ENCODE data around the gene PDXDC1. TPM values are rescaled to one million over a fixed set of nuclear protein-coding genes. Genes with fewer than 3 reads are reported as not detected.
"Not testable (repeated sequence)": the region's sequence is repeated elsewhere in the genome, so short reads cannot be mapped to it uniquely, and the experiment has no call there.

PDXDC1 gene
- total and polyA plus RNA-seq, 12 donors, result 24.9 to 88.5 (median 69.4) TPM

DNA sequence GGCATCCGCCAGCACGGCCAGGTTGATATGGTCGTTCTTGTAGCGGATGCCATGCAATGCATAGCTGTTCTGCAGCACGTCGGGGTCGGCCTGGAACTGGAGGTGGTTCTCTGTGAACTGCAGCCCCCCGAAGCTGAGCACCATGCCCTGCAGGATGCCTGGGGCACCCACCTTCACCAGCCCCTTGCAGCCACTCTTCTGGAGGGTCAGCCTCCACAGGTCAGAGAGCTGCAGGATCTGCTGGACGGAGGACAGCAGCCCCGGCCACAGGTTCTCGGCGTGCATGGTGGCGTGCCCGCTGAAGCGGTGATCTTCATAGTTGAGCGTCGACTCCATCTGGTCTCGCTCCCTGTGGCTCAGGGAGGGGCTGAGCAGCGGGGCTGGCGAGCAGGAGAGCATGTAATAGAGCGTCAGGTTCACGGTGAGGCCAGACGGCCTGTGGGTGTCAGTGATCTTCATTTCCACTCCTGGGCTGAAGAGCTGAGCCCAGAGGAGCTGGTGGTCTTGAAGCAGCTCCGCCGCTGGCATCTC lies 13.9 kb downstream of the PDXDC1 start:
- H3K4me1 ChIP-seq; H3K4me3 ChIP-seq; DNase-seq; H3K27ac ChIP-seq; H3K27me3 ChIP-seq; intact Hi-C loops (cut with DNase I); H3K9me3 ChIP-seq: not testable (repeated sequence)
- ATAC-seq, result peak in 7 of 8 donors; percentile 7 to 48 (median 27)
- peaks cover 0 to 44% (median 17%) of the 10 kb centered on the region in 9 donors for H3K36me3 ChIP-seq
- WGBS, 2 donors, result 94 to 96% methylated on average over 25 of the region's 25 CpGs

DNA sequence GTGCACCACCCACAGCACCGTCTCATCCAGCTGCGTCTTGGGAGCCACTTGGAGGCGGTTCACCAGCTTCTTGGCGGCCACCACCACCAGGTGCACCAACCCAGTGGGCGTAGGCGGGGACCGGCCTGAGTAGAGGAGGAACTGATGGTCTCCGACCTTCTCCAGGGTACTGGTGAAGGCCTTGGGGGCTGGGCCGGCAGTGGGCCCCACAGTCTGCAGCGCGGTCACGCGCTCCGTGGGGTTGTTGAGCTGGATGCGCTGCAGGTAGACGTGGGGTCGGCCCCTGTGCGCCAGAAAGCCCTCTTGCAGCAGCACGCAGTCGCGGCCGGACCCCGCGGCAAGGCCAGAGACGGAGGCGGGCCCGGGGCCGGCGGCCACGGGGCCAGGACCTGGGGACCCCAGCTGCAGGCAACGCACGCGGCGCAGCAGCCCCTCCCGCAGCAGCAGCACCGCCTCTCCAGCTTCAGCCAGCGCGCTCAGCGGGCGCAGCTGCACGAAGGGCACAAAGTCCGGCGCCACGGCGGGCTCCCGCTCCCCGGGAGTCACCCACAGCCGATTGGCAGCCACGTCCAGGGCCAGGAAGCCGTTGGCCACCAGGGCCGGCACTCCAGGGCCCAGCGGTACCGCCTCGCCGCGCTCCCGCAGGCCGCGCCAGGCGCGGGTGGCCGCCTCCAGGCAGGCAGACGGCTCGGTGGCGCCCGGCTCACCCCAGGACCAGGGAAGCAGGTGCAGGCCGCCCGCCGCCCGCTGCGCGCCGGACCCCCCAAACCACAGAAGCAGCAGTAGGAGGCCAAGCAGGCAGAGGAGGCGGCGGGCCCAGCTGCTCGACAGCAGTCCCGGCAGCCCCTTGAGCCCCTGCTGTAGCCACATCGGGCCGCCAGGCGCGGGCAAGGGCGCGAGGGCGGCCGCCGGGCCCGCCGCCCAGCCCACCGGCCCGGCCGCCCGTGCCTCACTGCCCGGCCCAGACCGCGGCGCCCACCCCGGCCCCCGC lies 14.8 kb downstream of the PDXDC1 start:
- DNase-seq; H3K27ac ChIP-seq; H3K4me1 ChIP-seq; H3K27me3 ChIP-seq; H3K4me3 ChIP-seq; intact Hi-C loops (cut with DNase I): not testable (repeated sequence)
- Histone ChIP-seq H3K36me3 (peaks cover 0 to 42% (median 17%) of the 10 kb centered on the region in 9 donors), H3K9me3 (peaks cover 0 to 16% (median 0%) of the 10 kb centered on the region in 11 donors)
- WGBS, 2 donors, result 59 to 76% methylated on average over 84 to 85 of the region's 98 CpGs
- peak in 7 of 8 donors; percentile 10 to 69 (median 39) for ATAC-seq

DNA sequence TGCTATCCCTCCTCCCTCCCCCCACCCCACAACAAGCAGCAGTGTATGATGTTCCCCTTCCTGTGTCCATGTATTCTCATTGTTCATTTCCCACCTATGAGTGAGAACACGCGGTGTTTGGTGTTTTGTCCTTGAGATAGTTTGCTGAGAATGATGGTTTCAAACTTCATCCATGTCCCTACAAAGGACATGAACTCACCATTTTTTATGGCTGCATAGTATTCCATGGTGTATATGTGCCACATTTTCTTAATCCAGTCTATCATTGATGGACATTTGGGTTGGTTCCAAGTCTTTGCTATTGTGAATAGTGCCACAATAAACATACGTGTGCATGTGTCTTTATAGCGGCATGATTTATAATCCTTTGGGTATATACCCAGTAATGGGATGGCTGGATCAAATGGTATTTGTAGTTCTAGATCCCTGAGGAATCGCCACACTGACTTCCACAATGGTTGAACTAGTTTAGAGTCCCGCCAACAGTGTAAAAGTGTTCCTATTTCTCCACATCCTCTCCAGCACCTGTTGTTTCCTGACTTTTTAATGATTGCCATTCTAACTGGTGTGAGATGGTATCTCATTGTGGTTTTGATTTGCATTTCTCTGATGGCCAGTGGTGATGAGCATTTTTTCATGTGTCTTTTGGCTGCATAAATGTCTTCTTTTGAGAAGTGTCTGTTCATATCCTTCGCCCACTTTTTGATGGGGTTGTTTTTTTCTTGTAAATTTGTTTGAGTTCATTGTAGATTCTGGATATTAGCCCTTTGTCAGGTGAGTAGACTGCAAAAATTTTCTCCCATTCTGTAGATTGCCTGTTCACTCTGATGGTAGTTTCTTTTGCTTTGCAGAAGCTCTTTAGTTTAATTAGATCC lies 18.7 kb downstream of the PDXDC1 start:
- WGBS, 2 donors, result 94 to 95% methylated on average over 6 of the region's 7 CpGs
- DNase-seq; H3K4me3 ChIP-seq; H3K27ac ChIP-seq; intact Hi-C loops (cut with DNase I); H3K4me1 ChIP-seq; ATAC-seq; H3K27me3 ChIP-seq: not testable (repeated sequence)
- Histone ChIP-seq H3K9me3 (peaks cover 0 to 16% (median 0%) of the 10 kb centered on the region in 11 donors), H3K36me3 (peaks cover 0 to 19% (median 10%) of the 10 kb centered on the region in 9 donors)

DNA sequence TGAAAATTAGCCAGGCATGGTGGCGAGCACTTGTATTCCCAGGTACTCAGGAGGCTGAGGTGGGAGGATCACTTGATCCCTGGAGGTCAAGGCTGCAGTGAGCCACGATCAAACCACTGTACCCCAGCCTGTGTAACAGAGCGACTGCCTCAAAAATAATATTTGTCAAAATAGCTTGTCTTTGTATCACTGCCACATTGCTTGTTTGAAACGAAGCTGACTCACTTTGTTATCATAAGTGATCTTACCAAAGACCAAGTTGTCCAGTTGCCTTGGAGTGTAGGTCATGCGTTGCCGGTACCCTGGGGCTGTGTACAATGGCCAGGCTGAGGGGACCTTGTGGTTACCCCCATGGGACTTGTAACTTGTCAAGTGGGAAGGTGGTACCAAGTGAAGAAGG lies 21.9 kb downstream of the PDXDC1 start:
- H3K27me3 ChIP-seq; H3K4me1 ChIP-seq; intact Hi-C loops (cut with DNase I); DNase-seq; H3K4me3 ChIP-seq; H3K27ac ChIP-seq: not testable (repeated sequence)
- peaks cover 0 to 16% (median 0%) of the 10 kb centered on the region in 11 donors for H3K9me3 ChIP-seq
- peaks cover 0 to 43% (median 15%) of the 10 kb centered on the region in 9 donors for H3K36me3 ChIP-seq
- 92 to 94% methylated on average over 6 of the region's 6 CpGs for WGBS, 2 donors
- ATAC-seq, result peak in 1 of 8 donors; percentile 34

DNA sequence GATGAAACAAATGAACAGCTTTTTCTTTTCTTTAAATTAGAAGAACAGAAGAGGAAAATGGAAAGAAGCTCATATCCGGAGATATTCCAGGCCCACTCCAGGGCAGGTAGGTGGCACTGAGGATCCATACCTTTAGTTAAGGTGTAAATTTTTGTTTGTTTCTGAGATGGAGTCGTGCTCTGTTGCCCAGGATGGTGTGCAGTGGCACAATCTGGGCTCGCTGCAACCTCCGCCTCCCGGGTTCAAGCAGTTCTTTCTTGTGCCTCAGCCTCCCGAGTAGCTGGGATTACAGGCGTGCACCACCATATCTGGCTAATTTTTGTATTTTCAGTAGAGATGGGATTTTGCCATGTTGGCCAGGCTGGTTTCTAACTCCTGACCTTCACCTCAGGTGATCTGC lies 23.5 kb downstream of the PDXDC1 start:
- H3K36me3 ChIP-seq, result peaks cover 0 to 56% (median 21%) of the 10 kb centered on the region in 9 donors
- ATAC-seq, result peak in 1 of 8 donors; percentile 43

DNA sequence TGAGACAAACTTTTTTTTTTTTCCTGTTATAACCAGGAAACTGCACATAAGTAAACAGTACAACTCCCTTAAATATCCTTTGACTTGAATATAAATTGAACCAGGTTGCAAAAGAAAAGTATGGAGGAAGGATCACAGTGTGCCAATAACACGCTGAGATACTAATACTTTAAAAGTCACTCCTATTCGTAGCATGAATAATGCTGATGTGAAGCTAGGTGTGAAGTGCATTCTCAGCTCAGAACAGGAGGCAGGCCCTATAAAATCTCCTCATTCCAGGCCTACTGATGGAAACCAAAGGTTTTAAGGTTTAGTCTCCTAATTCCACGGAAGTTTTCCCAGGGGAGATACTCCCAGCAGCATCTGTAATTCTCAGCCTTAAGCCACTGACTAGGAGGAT lies 25.0 kb downstream of the PDXDC1 start:
- H3K9me3 ChIP-seq; H3K4me1 ChIP-seq; H3K4me3 ChIP-seq; DNase-seq; H3K27ac ChIP-seq; intact Hi-C loops (cut with DNase I); H3K27me3 ChIP-seq: not testable (repeated sequence)
- peak in 1 of 8 donors; percentile 15 for ATAC-seq
- 78 to 84% methylated on average over 3 of the region's 3 CpGs for WGBS, 2 donors
- peaks cover 0 to 72% (median 30%) of the 10 kb centered on the region in 9 donors for H3K36me3 ChIP-seq

More for the DNA sequence above, 23.5 kb downstream of the PDXDC1 start:
- H3K9me3 ChIP-seq, result peaks cover 0 to 12% (median 0%) of the 10 kb centered on the region in 11 donors
- H3K4me3 ChIP-seq; H3K4me1 ChIP-seq; DNase-seq; intact Hi-C loops (cut with DNase I); H3K27me3 ChIP-seq; H3K27ac ChIP-seq: not testable (repeated sequence)
- 96 to 98% methylated on average over 7 of the region's 7 CpGs for WGBS, 2 donors

DNA sequence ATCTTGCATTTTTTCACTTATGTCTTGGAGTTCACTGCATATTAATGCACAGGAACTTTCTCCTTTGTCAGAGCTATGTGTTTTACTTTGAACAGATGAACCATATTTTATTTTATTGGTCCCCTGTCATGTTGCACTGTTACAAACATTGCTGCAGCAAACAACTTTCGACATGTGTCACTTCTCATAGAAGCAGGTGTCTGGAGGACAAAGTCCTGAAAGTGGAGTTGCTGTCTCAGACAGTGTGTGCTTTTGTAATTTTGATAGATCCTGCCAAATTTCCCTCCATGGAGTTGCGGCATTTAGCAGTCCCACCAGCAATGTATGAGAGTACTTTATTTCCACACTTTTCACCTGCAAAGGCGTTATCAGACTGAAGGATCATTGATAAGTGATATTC lies 27.6 kb downstream of the PDXDC1 start:
- H3K9me3 ChIP-seq; H3K4me1 ChIP-seq; H3K4me3 ChIP-seq; H3K27me3 ChIP-seq; intact Hi-C loops (cut with DNase I); H3K27ac ChIP-seq; DNase-seq: not testable (repeated sequence)
- WGBS, 2 donors, result 86 to 88% methylated on average over 1 of the region's 3 CpGs
- ATAC-seq, result peak in 1 of 8 donors; percentile 5
- H3K36me3 ChIP-seq, result peaks cover 3 to 95% (median 38%) of the 10 kb centered on the region in 9 donors

DNA sequence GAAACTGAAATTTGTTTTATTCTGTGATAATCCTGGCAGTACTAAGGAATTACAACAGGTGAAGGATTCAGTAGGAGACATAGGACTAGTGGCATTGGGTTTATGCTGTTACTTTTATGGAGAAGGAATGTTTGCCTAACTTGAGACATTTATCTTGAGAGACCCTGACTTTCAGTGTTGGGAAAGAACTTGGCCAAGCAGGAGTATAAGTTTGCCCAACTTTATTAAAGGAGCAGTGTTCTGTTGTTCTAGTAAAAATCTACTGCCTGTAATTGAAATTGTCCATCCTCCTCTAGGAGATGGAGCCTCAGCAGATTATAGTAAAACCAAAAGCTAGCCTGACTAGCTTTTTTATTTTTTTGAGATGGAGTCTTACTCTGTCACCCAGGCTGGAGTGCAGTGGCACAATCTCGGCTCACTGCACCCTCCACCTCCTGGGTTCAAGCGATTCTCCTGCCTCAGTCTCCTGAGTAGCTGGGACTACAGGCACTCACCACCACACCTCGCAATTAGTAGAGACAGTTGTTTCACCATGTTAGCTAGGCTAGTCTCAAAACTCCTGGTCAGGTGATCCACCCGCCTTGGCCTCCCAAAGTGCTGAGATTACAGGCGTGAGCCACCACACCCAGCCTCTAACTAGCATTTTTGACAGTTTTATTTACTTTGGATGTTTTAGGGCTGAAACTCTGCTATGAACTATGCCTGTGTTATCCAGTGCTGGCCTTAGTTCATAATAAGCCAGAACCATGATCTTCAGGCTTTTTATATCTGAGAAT lies 30.7 kb downstream of the PDXDC1 start:
- H3K4me1 ChIP-seq; H3K27me3 ChIP-seq; DNase-seq; H3K27ac ChIP-seq; H3K9me3 ChIP-seq; intact Hi-C loops (cut with DNase I); H3K4me3 ChIP-seq: not testable (repeated sequence)
- ATAC-seq, result peak in 5 of 8 donors; percentile 19 to 70 (median 42)
- WGBS, 2 donors, result 81 to 85% methylated on average over 5 of the region's 5 CpGs
- peaks cover 0 to 95% (median 44%) of the 10 kb centered on the region in 9 donors for H3K36me3 ChIP-seq

DNA sequence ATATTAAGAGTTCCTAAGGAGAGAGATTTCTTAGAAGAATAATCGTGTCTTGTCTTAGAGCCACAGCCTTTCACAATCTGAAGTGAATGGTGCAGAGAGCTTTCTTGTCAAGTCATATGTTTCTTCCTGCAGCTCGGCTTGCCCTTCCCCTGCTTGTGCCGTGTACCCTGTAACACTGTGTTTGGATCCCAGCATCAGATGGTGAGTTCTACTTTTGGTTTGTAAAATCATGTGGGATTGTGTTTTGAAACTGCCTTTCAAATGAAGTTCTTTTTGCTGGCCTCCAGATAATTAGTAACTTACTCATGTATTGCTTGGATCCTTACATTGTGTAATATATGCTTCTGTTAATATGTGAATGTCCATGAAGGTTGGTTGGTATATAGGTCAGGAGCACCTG lies 33.8 kb downstream of the PDXDC1 start:
- ATAC-seq; intact Hi-C loops (cut with DNase I); H3K27ac ChIP-seq; H3K9me3 ChIP-seq; H3K4me3 ChIP-seq; H3K27me3 ChIP-seq; DNase-seq; H3K4me1 ChIP-seq: not testable (repeated sequence)
- H3K36me3 ChIP-seq, result peaks cover 0 to 92% (median 35%) of the 10 kb centered on the region in 9 donors
- WGBS, 2 donors, result 90 to 93% methylated on average over 3 of the region's 3 CpGs

DNA sequence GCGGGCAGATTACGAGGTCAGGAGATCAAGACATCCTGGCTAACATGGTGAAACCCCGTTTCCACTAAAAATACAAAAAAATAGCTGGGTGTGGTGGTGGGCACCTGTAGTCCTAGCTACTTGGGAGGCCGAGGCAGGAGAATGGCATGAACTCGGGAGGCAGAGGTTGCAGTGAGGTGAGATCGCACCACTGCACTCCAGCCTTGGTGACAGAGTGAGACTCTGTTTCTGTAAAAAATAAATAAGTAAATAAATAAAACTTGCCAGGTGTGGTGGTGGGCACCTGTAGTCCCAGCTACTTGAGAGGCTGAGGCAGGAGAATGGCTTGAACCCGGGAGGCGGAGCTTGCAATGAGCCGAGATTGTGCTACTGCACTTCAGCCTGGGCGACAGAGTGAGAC lies 38.1 kb downstream of the PDXDC1 start:
- 96 to 97% methylated on average over 10 of the region's 10 CpGs for WGBS, 2 donors
- peaks cover 2 to 43% (median 34%) of the 10 kb centered on the region in 9 donors for H3K4me1 ChIP-seq
- not testable (repeated sequence) for H3K9me3 ChIP-seq, ATAC-seq, DNase-seq, H3K27me3 ChIP-seq, H3K4me3 ChIP-seq, H3K27ac ChIP-seq
- H3K36me3 ChIP-seq, result peaks cover 0 to 77% (median 20%) of the 10 kb centered on the region in 9 donors
- intact Hi-C loops (cut with DNase I), result loop anchor here in 1 of 10 donors (10.0 kb wide), 1 partner anchor 58 kb away; no protein-coding TSS in a partner anchor
